Gastroesophageal sphincter (tissue), 4 donors: ENCODE results near the gene BRD3. TPM values are rescaled to one million over a fixed set of nuclear protein-coding genes. Genes with fewer than 3 reads are reported as not detected.

Experiments used
- ATAC-seq: fragments of 150-250 bp; one replicate; pipeline ENCODE4 v1.9.1; 2016; ENCODE audit warnings: mild to moderate bottlenecking, moderate library complexity
- H3K27ac ChIP-seq, 4 donors: fragments of 200-600 bp; sonication (generic) in 3 of 4; 1 replicate in 3 of 4; 2 replicates in 1 of 4; pipeline ENCODE4 v1.5.1; 2016 to 2019
- H3K27me3 ChIP-seq: fragments of 200-600 bp; sonication (generic); one replicate; pipeline ENCODE4 v1.5.1; 2019
- H3K36me3 ChIP-seq, 2 donors: fragments of 200-600 bp; sonication (generic); one replicate each; pipeline ENCODE4 v1.5.1; 2019; ENCODE audit warnings: control low read depth in 1 of 2
- H3K4me1 ChIP-seq, 3 donors: fragments of 200-600 bp; sonication (generic); 1 replicate in 2 of 3; 2 replicates in 1 of 3; pipeline ENCODE4 v1.5.1; 2016 to 2019; ENCODE audit warnings: control low read depth in 2 of 3
- H3K4me3 ChIP-seq, 2 donors: fragments of 200-600 bp; sonication (generic); one replicate each; pipeline ENCODE4 v1.5.1; 2019; ENCODE audit warnings: mild to moderate bottlenecking in 1 of 2, moderate library complexity in 1 of 2
- H3K9me3 ChIP-seq, 3 donors: fragments of 200-600 bp; sonication (generic); one replicate each; pipeline ENCODE4 v1.5.1; 2017 to 2019; ENCODE audit warnings: control low read depth in 2 of 3
- CTCF ChIP-seq, 4 experiments: fragments of 200-600 bp in 2 of 4; fragments of 450-650 bp in 2 of 4; sonication (generic) in 1 of 4; IDR thresholded peaks; one replicate each; pipeline ENCODE4 v1.5.1; 2017 to 2019; ENCODE audit warnings: antibody characterized with exemption in 4 of 4, mild to moderate bottlenecking in 2 of 4, moderate library complexity in 2 of 4
- EP300 ChIP-seq: sonication (generic); formaldehyde crosslinking; IDR thresholded peaks from one replicate; pipeline ENCODE4 v1.6.1; 2017; ENCODE audit warnings: antibody characterized with exemption, mild to moderate bottlenecking
- POLR2A ChIP-seq, 2 donors: fragments of 450-650 bp; IDR thresholded peaks; one replicate each; pipeline ENCODE4 v1.6.1; 2017; ENCODE audit warnings: antibody characterized with exemption in 2 of 2, mild to moderate bottlenecking in 2 of 2, moderate library complexity in 1 of 2
- POLR2AphosphoS5 ChIP-seq: sonication (generic); formaldehyde crosslinking; IDR thresholded peaks from one replicate; pipeline ENCODE4 v1.6.1; 2017; ENCODE audit warnings: antibody characterized with exemption
- WGBS, 2 donors: methylation state at CpG; one replicate each; pipeline ENCODE4 v1.1.5; 2018; ENCODE audit warnings: low coverage in 1 of 2; 5-methylcytosine and 5-hydroxymethylcytosine counted together
- total RNA-seq, 4 donors: library from RNA; depleted of rRNA; stranded (reverse); fragments of >200 nt; gene quantifications; one replicate each; pipeline ENCODE4 v1.1.0, GENCODE V29; 2016

Gene BRD3
- total RNA-seq, 4 donors from 2014 or later, result 22.2 to 38.9 (median 27.2) TPM

- H3K9me3 ChIP-seq, result no peaks in the 10 kb centered on the region
- ATAC-seq, result no peak
- peaks cover 0 to 24% (median 19%) of the 10 kb centered on the region in 3 donors for H3K4me1 ChIP-seq
- no peak overlapping the region for H3K27ac ChIP-seq
- H3K27me3 ChIP-seq, result no peaks in the 10 kb centered on the region
- H3K4me3 ChIP-seq, result no peak overlapping the region
- WGBS, 2 donors, result no CpG with 5 or more reads among the region's 25 CpGs
- H3K36me3 ChIP-seq, result no peaks in the 10 kb centered on the region
- TF ChIP-seq POLR2AphosphoS5, result no peak
- no peak for TF ChIP-seq EP300
- TF ChIP-seq CTCF (IDR thresholded peaks at IDR 0.05), result no peak
- TF ChIP-seq POLR2A (IDR thresholded peaks at IDR 0.05), result no peak
Observed at GRCh38 chr9:133980864-133981588, 86.8 kb downstream of the BRD3 start.

Other genes starting within 250 kb of the BRD3 start
- gene VAV2, start 75.7 kb downstream of the BRD3 start, total RNA-seq, result 10 to 100 TPM in 1 of 4 donors, 1 to 10 TPM in 3; 7.7 to 16.8 (median 8.9) TPM
- 10 to 100 TPM; 15.3 to 39.0 (median 21.7) TPM for gene BRD3OS, start 42.5 kb downstream of the BRD3 start, total RNA-seq
- gene WDR5, start 68.1 kb upstream of the BRD3 start, total RNA-seq, result 10 to 100 TPM; 16.4 to 30.2 (median 24.8) TPM
- not detected for gene RNU6ATAC, start 96.5 kb upstream of the BRD3 start, total RNA-seq